Measurements from ENCODE around the gene LRRC9.

LRRC9 gene

GRCh38 chr14:59983048-59983447 lies 63.1 kb downstream of the LRRC9 start:
- Histone ChIP-seq H3K4me2 (ENCODE audit: insufficient read depth, low read length, poor library complexity, severe bottlenecking) (no peak overlapping the region), H3K36me3 (replicated peaks in 1 of 2; ENCODE audit: control insufficient read depth in 2 of 2, insufficient read depth in 2 of 2, low read length in 2 of 2) (no peaks in the 10 kb centered on the region), H2AK5ac (ENCODE audit: low read depth, low read length) (no peak overlapping the region), H3K4me1 (ENCODE audit: control insufficient read depth in 2 of 2, insufficient read depth in 1 of 2, low read depth in 1 of 2, low read length in 2 of 2) (no peaks in the 10 kb centered on the region), H2AFZ (ENCODE audit: low read length) (no peak overlapping the region), H3K9me3 (replicated peaks in 1 of 2; ENCODE audit: control insufficient read depth in 2 of 2, insufficient read depth in 1 of 2, low read depth in 1 of 2, low read length in 2 of 2) (no peaks in the 10 kb centered on the region), H3K27me3 (ENCODE audit: control insufficient read depth in 3 of 3, insufficient read depth in 3 of 3, low read depth in 1 of 3, low read length in 3 of 3) (no peaks in the 10 kb centered on the region), H4K8ac (ENCODE audit: low read depth, low read length) (no peak overlapping the region), H4K91ac (ENCODE audit: low read depth, low read length, poor library complexity) (no peak overlapping the region), H3K23ac (ENCODE audit: low read depth, low read length, poor library complexity) (no peak overlapping the region), H2BK5ac (ENCODE audit: low read length) (no peak overlapping the region), H2BK12ac (ENCODE audit: low read length) (no peak overlapping the region), H2BK15ac (ENCODE audit: low read length) (no peak overlapping the region), H3K14ac (ENCODE audit: low read length) (no peak overlapping the region), H3K9ac (ENCODE audit: low read depth, low read length, poor library complexity) (no peak overlapping the region), H3K4me3 (ENCODE audit: low read length in 2 of 2) (no peak overlapping the region), H2BK120ac (ENCODE audit: low read depth, low read length) (no peak overlapping the region), H3K18ac (ENCODE audit: low read length) (no peak overlapping the region), H3K4ac (ENCODE audit: low read length) (no peak overlapping the region), H3K27ac (replicated peaks; ENCODE audit: low read length) (no peak overlapping the region), H3K79me1 (ENCODE audit: low read depth, low read length) (no peaks in the 10 kb centered on the region)
- DNase-seq (ENCODE audit: low spot score), result no peak

GRCh38 chr14:59986556-59987059 lies 66.7 kb downstream of the LRRC9 start:
- H3K14ac ChIP-seq (ENCODE audit: low read length), result no peak overlapping the region
- H3K27ac ChIP-seq (replicated peaks; ENCODE audit: low read length), result no peak overlapping the region
- H2BK5ac ChIP-seq (ENCODE audit: low read length), result no peak overlapping the region
- no peak overlapping the region for H3K23ac ChIP-seq (ENCODE audit: low read depth, low read length, poor library complexity)
- no peak for DNase-seq (ENCODE audit: low spot score)
- no peaks in the 10 kb centered on the region for H3K27me3 ChIP-seq (ENCODE audit: control insufficient read depth in 3 of 3, insufficient read depth in 3 of 3, low read depth in 1 of 3, low read length in 3 of 3)
- no peak overlapping the region for H3K18ac ChIP-seq (ENCODE audit: low read length)
- no peaks in the 10 kb centered on the region for H3K4me1 ChIP-seq (ENCODE audit: control insufficient read depth in 2 of 2, insufficient read depth in 1 of 2, low read depth in 1 of 2, low read length in 2 of 2)
- peaks cover 0 to 7% of the 10 kb centered on the region in 2 donors for H3K9me3 ChIP-seq (replicated peaks in 1 of 2; ENCODE audit: control insufficient read depth in 2 of 2, insufficient read depth in 1 of 2, low read depth in 1 of 2, low read length in 2 of 2)
- no peak overlapping the region for H3K4ac ChIP-seq (ENCODE audit: low read length)
- no CpG with 5 or more reads among the region's 1 CpG for WGBS, 2 donors (ENCODE audit: extremely low coverage in 2 of 2, insufficient read length in 2 of 2, insufficient replicate concordance in 1 of 2)
- H2BK12ac ChIP-seq (ENCODE audit: low read length), result no peak overlapping the region
- H2AK5ac ChIP-seq (ENCODE audit: low read depth, low read length), result no peak overlapping the region
- no peak overlapping the region for H3K4me3 ChIP-seq (ENCODE audit: low read length in 2 of 2)
- no peak overlapping the region for H2BK120ac ChIP-seq (ENCODE audit: low read depth, low read length)
- no peaks in the 10 kb centered on the region for H3K36me3 ChIP-seq (replicated peaks in 1 of 2; ENCODE audit: control insufficient read depth in 2 of 2, insufficient read depth in 2 of 2, low read length in 2 of 2)
- H2AFZ ChIP-seq (ENCODE audit: low read length), result no peak overlapping the region
- H4K91ac ChIP-seq (ENCODE audit: low read depth, low read length, poor library complexity), result no peak overlapping the region
- no peak overlapping the region for H3K9ac ChIP-seq (ENCODE audit: low read depth, low read length, poor library complexity)
- H3K4me2 ChIP-seq (ENCODE audit: insufficient read depth, low read length, poor library complexity, severe bottlenecking), result no peak overlapping the region
- H4K8ac ChIP-seq (ENCODE audit: low read depth, low read length), result no peak overlapping the region
- H2BK15ac ChIP-seq (ENCODE audit: low read length), result no peak overlapping the region
- peaks cover 2% of the 10 kb centered on the region for H3K79me1 ChIP-seq (ENCODE audit: low read depth, low read length)

- Histone ChIP-seq H3K4me2 (ENCODE audit: insufficient read depth, low read length, poor library complexity, severe bottlenecking) (no peak overlapping the region), H4K8ac (ENCODE audit: low read depth, low read length) (no peak overlapping the region), H2BK12ac (ENCODE audit: low read length) (no peak overlapping the region), H3K4me1 (ENCODE audit: control insufficient read depth in 2 of 2, insufficient read depth in 1 of 2, low read depth in 1 of 2, low read length in 2 of 2) (no peaks in the 10 kb centered on the region), H4K91ac (ENCODE audit: low read depth, low read length, poor library complexity) (no peak overlapping the region), H2BK120ac (ENCODE audit: low read depth, low read length) (no peak overlapping the region), H3K9me3 (replicated peaks in 1 of 2; ENCODE audit: control insufficient read depth in 2 of 2, insufficient read depth in 1 of 2, low read depth in 1 of 2, low read length in 2 of 2) (no peaks in the 10 kb centered on the region), H3K79me1 (ENCODE audit: low read depth, low read length) (no peaks in the 10 kb centered on the region), H3K14ac (ENCODE audit: low read length) (no peak overlapping the region), H2AK5ac (ENCODE audit: low read depth, low read length) (no peak overlapping the region), H2AFZ (ENCODE audit: low read length) (no peak overlapping the region), H3K23ac (ENCODE audit: low read depth, low read length, poor library complexity) (no peak overlapping the region), H3K9ac (ENCODE audit: low read depth, low read length, poor library complexity) (no peak overlapping the region), H3K36me3 (replicated peaks in 1 of 2; ENCODE audit: control insufficient read depth in 2 of 2, insufficient read depth in 2 of 2, low read length in 2 of 2) (no peaks in the 10 kb centered on the region), H3K18ac (ENCODE audit: low read length) (no peak overlapping the region), H3K4ac (ENCODE audit: low read length) (no peak overlapping the region), H2BK5ac (ENCODE audit: low read length) (no peak overlapping the region), H3K4me3 (ENCODE audit: low read length in 2 of 2) (no peak overlapping the region), H2BK15ac (ENCODE audit: low read length) (no peak overlapping the region), H3K27me3 (ENCODE audit: control insufficient read depth in 3 of 3, insufficient read depth in 3 of 3, low read depth in 1 of 3, low read length in 3 of 3) (no peaks in the 10 kb centered on the region), H3K27ac (replicated peaks; ENCODE audit: low read length) (no peak overlapping the region)
- DNase-seq (ENCODE audit: low spot score), result no peak
Observed at GRCh38 chr14:59997449-59997848, 77.5 kb downstream of the LRRC9 start.

- Histone ChIP-seq H4K91ac (ENCODE audit: low read depth, low read length, poor library complexity) (no peak overlapping the region), H2AFZ (ENCODE audit: low read length) (no peak overlapping the region), H2AK5ac (ENCODE audit: low read depth, low read length) (no peak overlapping the region), H3K14ac (ENCODE audit: low read length) (no peak overlapping the region), H3K27ac (replicated peaks; ENCODE audit: low read length) (no peak overlapping the region), H3K18ac (ENCODE audit: low read length) (no peak overlapping the region), H3K4me2 (ENCODE audit: insufficient read depth, low read length, poor library complexity, severe bottlenecking) (no peak overlapping the region), H3K23ac (ENCODE audit: low read depth, low read length, poor library complexity) (no peak overlapping the region), H3K27me3 (ENCODE audit: control insufficient read depth in 3 of 3, insufficient read depth in 3 of 3, low read depth in 1 of 3, low read length in 3 of 3) (no peaks in the 10 kb centered on the region), H3K4ac (ENCODE audit: low read length) (no peak overlapping the region), H4K8ac (ENCODE audit: low read depth, low read length) (no peak overlapping the region), H2BK12ac (ENCODE audit: low read length) (no peak overlapping the region), H3K9me3 (replicated peaks in 1 of 2; ENCODE audit: control insufficient read depth in 2 of 2, insufficient read depth in 1 of 2, low read depth in 1 of 2, low read length in 2 of 2) (no peaks in the 10 kb centered on the region), H3K4me3 (ENCODE audit: low read length in 2 of 2) (no peak overlapping the region), H3K79me1 (ENCODE audit: low read depth, low read length) (no peaks in the 10 kb centered on the region), H2BK15ac (ENCODE audit: low read length) (no peak overlapping the region), H2BK120ac (ENCODE audit: low read depth, low read length) (no peak overlapping the region), H3K9ac (ENCODE audit: low read depth, low read length, poor library complexity) (no peak overlapping the region), H3K4me1 (ENCODE audit: control insufficient read depth in 2 of 2, insufficient read depth in 1 of 2, low read depth in 1 of 2, low read length in 2 of 2) (no peaks in the 10 kb centered on the region), H3K36me3 (replicated peaks in 1 of 2; ENCODE audit: control insufficient read depth in 2 of 2, insufficient read depth in 2 of 2, low read length in 2 of 2) (no peaks in the 10 kb centered on the region), H2BK5ac (ENCODE audit: low read length) (no peak overlapping the region)
- no peak for DNase-seq (ENCODE audit: low spot score)
Observed at GRCh38 chr14:59997966-59998365, 78.0 kb downstream of the LRRC9 start.
